ENCODE results near the gene BEST1. TPM values are rescaled to one million over a fixed set of nuclear protein-coding genes. Genes with fewer than 3 reads are reported as not detected.
A peak's percentile ranks its signal among the peaks of the same experiment; 100 is the strongest.

Gene BEST1
- total and polyA plus RNA-seq, 12 donors = 0.39 to 4.9 (median 1.5) TPM

DNA sequence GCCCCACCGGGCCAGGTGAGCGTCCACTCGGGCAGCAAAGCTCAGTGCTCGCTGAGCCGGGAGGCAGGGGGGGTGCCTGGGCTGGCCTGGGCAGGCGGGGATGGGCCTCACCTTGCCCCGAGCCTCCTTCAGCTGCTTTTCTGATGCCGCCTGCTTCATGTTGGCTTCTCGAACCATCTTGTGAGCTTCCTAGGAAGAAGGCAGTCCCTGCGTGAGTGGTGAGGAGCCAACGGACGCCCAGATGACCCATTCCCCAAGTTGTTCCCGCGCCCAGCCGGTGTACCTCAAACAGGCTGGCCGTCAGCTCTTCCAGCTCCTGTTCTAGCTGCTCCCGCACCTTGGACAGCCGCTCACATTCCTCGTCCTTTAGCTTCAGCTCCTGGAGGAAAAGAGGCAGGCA is 42.9 kb upstream of the BEST1 start:
- Histone ChIP-seq H3K27me3 (no peaks in the 10 kb centered on the region), H3K27ac (no peak overlapping the region), H3K9me3 (no peaks in the 10 kb centered on the region), H3K36me3 (peaks cover 0 to 48% (median 5%) of the 10 kb centered on the region in 9 donors), H3K4me3 (no peak overlapping the region), H3K4me1 (peaks cover 9 to 43% (median 31%) of the 10 kb centered on the region in 9 donors)
- no peak for DNase-seq
- intact Hi-C loops (cut with DNase I) = loop anchor here in 1 of 10 donors (5.0 kb wide), 1 partner anchor 40 kb away; no protein-coding TSS in a partner anchor
- no peak for ATAC-seq
- WGBS, 2 donors = 94 to 96% methylated on average over 19 of the region's 19 CpGs
- TF ChIP-seq, protein P1, sequence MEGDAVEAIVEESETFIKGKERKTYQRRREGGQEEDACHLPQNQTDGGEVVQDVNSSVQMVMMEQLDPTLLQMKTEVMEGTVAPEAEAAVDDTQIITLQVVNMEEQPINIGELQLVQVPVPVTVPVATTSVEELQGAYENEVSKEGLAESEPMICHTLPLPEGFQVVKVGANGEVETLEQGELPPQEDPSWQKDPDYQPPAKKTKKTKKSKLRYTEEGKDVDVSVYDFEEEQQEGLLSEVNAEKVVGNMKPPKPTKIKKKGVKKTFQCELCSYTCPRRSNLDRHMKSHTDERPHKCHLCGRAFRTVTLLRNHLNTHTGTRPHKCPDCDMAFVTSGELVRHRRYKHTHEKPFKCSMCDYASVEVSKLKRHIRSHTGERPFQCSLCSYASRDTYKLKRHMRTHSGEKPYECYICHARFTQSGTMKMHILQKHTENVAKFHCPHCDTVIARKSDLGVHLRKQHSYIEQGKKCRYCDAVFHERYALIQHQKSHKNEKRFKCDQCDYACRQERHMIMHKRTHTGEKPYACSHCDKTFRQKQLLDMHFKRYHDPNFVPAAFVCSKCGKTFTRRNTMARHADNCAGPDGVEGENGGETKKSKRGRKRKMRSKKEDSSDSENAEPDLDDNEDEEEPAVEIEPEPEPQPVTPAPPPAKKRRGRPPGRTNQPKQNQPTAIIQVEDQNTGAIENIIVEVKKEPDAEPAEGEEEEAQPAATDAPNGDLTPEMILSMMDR (IDR thresholded peaks at IDR 0.05) = no peak

- H3K27me3 ChIP-seq = no peaks in the 10 kb centered on the region
- TF ChIP-seq, protein P1 (IDR thresholded peaks at IDR 0.05) = no peak
- H3K4me1 ChIP-seq = peaks cover 10 to 49% (median 32%) of the 10 kb centered on the region in 9 donors
- peak overlapping the region in 6 of 10 donors; percentile 7 to 74 (median 46) for H3K27ac ChIP-seq
- H3K4me3 ChIP-seq = no peak overlapping the region
- H3K9me3 ChIP-seq = no peaks in the 10 kb centered on the region
- no peak for DNase-seq
- ATAC-seq = no peak
- intact Hi-C loops (cut with DNase I) = loop anchor here in 1 of 10 donors (5.0 kb wide), 1 partner anchor 39 kb away; no protein-coding TSS in a partner anchor
- 90 to 92% methylated on average over 21 of the region's 21 CpGs for WGBS, 2 donors
- H3K36me3 ChIP-seq = peaks cover 0 to 43% (median 5%) of the 10 kb centered on the region in 9 donors
These were observed 42.1 kb upstream of the BEST1 start for GRCh38 chr11:61907871-61908729.

DNA sequence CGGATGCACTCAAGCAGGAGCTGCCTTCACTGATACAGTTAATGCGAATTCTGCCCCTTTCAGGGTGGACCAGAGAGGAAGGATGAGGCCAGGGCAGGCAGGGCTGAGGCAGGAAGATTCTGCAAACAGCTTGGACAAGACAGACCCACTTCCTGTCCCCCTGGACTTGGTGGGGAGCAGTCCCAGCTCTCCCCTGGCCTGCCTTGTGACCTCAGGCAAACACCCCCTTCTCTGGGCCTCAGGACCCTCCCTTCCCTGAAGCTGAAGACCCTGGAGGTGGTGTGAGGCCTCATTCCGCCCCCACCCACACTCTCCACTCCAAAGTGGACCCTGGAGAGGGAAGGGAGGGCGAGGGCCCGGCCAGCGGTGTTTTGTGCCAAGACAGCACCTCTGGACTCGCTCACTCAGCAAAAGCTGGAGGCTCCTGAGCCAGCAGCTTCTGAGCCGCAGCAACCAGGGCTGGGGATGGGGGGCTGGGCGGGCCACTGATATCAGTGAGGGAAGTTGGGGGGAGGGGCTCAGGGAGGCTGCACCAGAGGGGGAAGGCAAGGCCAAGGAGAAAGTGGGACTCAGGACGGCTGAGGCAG is 41.3 kb upstream of the BEST1 start:
- TF ChIP-seq, protein P1 (IDR thresholded peaks at IDR 0.05) = no peak
- Histone ChIP-seq H3K9me3 (no peaks in the 10 kb centered on the region), H3K36me3 (peaks cover 0 to 41% (median 5%) of the 10 kb centered on the region in 9 donors), H3K27me3 (no peaks in the 10 kb centered on the region), H3K4me3 (no peak overlapping the region), H3K27ac (peak overlapping the region in 7 of 10 donors; percentile 7 to 74 (median 52)), H3K4me1 (peaks cover 10 to 56% (median 32%) of the 10 kb centered on the region in 9 donors)
- DNase-seq (peak; percentile 64 to 66), ATAC-seq (peak in 7 of 8 donors; percentile 5 to 62 (median 30))
- 39 to 59% methylated on average over 10 of the region's 10 CpGs for WGBS, 2 donors
- intact Hi-C loops (cut with DNase I) = loop anchor here in 1 of 10 donors (5.0 kb wide), 1 partner anchor 38 kb away; no protein-coding TSS in a partner anchor

Measured in heart right ventricle (tissue), 16 donors.